GM12864 (cell line): ENCODE data around the gene HRH3.

Experiments used
- DNase-seq: peaks from one replicate; pipeline ENCODE4 v3.0.0-alpha.2; 2011; ENCODE audit warnings: low read depth
- H3K4me3 ChIP-seq: 2 replicates; pipeline ENCODE4 v1.5.1; 2011; ENCODE audit warnings: mild to moderate bottlenecking, low read depth, low read length, control low read depth
- TF ChIP-seq, protein P1 (sequence below): IDR thresholded peaks from 2 replicates; pipeline ENCODE4 v1.5.1; 2011; ENCODE audit warnings: low read depth, mild to moderate bottlenecking, moderate library complexity, low read length, control low read depth, inconsistent platforms; ENCODE audit errors: missing control alignments

HRH3 gene

DNA sequence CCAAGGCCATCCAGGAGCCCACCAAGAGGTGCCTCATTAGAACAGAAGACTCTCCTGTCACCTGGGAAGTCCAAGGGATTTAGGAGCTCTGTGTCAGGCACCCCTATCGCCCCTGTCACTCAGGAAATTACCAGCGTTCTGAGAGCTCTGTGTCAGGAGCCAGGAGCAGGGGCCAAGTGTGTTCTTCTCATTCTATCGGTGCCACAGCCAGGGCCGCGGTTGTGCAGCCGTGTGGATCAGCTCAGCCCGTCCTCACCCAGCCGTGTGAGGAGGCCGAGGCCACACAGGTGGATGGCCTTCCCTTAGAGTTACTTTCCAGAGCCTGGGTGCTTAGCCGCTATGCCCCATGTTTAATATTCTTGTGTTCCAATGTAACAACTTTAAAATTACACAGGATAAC lies 27.4 kb downstream of the HRH3 start:
- TF ChIP-seq, protein P1, sequence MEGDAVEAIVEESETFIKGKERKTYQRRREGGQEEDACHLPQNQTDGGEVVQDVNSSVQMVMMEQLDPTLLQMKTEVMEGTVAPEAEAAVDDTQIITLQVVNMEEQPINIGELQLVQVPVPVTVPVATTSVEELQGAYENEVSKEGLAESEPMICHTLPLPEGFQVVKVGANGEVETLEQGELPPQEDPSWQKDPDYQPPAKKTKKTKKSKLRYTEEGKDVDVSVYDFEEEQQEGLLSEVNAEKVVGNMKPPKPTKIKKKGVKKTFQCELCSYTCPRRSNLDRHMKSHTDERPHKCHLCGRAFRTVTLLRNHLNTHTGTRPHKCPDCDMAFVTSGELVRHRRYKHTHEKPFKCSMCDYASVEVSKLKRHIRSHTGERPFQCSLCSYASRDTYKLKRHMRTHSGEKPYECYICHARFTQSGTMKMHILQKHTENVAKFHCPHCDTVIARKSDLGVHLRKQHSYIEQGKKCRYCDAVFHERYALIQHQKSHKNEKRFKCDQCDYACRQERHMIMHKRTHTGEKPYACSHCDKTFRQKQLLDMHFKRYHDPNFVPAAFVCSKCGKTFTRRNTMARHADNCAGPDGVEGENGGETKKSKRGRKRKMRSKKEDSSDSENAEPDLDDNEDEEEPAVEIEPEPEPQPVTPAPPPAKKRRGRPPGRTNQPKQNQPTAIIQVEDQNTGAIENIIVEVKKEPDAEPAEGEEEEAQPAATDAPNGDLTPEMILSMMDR = no peak
- no peak for DNase-seq
- no peak overlapping the region for H3K4me3 ChIP-seq

- TF ChIP-seq, protein P1 = no peak
Observed at GRCh38 chr20:62191781-62192559, 28.1 kb downstream of the HRH3 start.

GRCh38 chr20:62190639-62191411 lies 29.3 kb downstream of the HRH3 start:
- TF ChIP-seq, protein P1 = no peak
- H3K4me3 ChIP-seq = no peak overlapping the region
- DNase-seq = no peak

More at GRCh38 chr20:62191781-62192559, 28.1 kb downstream of the HRH3 start:
- H3K4me3 ChIP-seq = no peak overlapping the region
- no peak for DNase-seq

GRCh38 chr20:62186887-62187866 lies 32.9 kb downstream of the HRH3 start:
- no peak overlapping the region for H3K4me3 ChIP-seq
- no peak for DNase-seq
- TF ChIP-seq, protein P1 = no peak

GRCh38 chr20:62186096-62186426 lies 34.0 kb downstream of the HRH3 start:
- no peak for DNase-seq
- no peak overlapping the region for H3K4me3 ChIP-seq
- TF ChIP-seq, protein P1 = no peak

DNA sequence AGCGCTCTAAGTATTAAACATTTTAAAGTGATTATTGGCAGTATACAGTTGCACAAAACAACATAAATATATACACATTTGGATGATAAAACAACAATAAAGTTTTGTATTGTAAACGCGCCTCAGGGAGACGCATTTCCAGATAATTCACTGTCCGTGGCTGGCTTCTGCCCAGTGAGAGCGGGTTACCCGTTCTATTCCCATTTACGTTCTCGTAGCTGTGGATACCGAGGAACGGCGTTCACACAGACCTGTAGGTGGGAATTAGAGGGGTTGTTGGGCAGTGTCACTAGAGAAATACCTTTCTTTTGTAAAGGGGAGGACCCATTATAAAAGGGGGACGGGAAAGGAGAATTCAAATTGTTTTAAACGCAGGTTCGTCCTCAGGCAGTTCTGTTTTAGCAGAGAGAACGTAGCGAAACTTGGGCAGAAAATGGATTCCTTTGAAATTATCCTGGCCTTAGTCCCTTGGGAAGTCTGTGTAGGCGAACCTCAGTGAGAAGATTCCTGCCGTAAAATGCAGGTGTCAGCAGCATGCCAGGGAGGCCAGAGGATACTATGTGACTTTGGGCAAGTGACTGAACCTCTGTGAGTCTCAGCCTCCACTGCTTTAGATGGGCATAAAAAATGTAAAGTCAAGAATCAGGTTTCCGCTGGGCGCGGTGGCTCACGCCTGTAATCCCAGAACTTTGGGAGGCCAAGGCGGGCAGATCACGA lies 36.5 kb downstream of the HRH3 start:
- DNase-seq = no peak
- H3K4me3 ChIP-seq = peak overlapping the region; percentile 66
- TF ChIP-seq, protein P1 = no peak
